Stimulated activated CD8-positive, alpha-beta memory T cell treated with anti-CD3 and anti-CD28 coated beads, Interleukin-7, amount 100 ng/mL, for 1 hour (primary cell): Measurements from ENCODE around the gene AIRE.
"Not testable (repeated sequence)": the region's sequence is repeated elsewhere in the genome, so short reads cannot be mapped to it uniquely, and the experiment has no call there.

Source experiments
- DNase-seq, 2 donors: peaks; one replicate each; pipeline ENCODE4 v3.0.0-alpha.2; 2020; ENCODE audit warnings: low read depth in 2 of 2

AIRE gene

DNA sequence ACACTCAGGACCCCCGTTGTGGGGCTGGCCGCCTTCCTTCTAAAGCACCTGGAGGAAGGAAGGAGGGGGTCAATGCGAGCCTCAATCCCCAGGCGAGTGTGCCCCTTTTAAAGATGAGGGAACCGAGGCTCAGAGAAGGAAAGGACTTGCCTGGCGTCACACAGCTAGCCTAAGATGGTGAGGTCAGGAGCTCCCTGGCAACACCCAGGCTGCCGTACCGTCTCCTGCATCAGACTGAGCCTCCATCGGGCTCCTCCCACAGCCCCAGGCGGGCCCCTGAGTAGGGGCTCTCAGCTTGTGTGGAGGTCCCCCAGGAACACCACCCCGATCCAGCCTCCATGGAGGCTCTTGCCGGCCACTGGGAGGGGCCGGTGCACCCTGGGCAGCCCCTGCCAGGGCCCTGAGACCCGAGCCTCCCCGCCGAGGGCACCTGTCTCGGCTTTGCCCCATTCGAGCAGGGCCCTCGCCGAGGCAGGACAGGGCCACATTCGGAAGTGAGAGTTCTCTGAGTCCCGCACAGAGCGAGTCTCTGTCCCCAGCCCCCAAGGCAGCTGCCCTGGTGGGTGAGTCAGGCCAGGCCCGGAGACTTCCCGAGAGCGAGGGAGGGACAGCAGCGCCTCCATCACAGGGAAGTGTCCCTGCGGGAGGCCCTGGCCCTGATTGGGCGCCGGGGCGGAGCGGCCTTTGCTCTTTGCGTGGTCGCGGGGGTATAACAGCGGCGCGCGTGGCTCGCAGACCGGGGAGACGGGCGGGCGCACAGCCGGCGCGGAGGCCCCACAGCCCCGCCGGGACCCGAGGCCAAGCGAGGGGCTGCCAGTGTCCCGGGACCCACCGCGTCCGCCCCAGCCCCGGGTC lies at the start of gene AIRE:
AIRE (plus strand) TSS at position 739 of the 855 bp plus-strand sequence. CDS start 131 bp downstream, outside the sequence.
- no peak for DNase-seq

- not testable (repeated sequence) for DNase-seq
These were observed 45.3 kb upstream of the AIRE start for GRCh38 chr21:44240353-44240752.

- DNase-seq, result not testable (repeated sequence)
These were observed 44.8 kb upstream of the AIRE start, which contains the start of gene ICOSLG for GRCh38 chr21:44240842-44241241. Gene ICOSLG, minus strand, starts transcription at chr21:44240943. Its CDS starts 126 bp downstream, at chr21:44240817.

DNA sequence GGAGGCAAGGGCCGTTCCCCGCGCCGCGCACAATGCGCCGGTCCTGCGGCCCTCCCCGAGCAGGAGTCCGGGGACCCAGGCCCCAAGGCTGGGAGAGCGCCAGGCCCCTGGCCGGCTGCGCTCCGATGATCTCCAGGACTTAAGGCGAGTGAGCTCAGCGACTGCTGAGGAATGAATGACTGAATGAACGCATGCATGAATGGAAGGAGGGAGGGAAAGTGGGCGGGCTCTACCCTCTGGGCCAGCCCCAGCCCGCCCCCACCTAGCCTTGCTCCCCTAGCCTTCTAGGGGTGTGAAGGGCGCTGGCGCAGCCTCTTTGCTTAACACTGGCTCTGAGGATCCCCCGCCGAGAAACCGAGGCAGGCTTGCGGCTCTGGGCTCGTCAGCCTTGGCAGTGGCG lies 44.4 kb upstream of the AIRE start:
- not testable (repeated sequence) for DNase-seq

DNA sequence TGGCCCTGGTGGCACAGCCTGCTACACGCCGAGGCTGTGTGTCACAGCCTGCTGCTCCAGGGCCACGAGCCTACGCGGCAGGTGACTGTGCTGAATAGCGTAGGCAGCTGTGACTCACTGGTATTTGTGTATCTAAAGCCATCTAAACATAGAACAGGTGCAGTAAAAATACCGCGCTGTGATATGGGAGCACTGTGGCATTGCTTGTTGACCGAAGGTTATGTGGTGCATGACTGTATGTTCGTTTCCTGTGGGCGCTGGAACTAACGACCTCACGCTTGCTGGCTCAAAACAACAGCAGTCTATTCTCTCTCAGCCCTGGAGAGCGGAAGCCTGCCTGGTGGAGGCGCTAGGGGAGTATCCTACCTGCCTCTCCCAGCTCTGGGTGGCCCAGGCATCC lies 41.7 kb upstream of the AIRE start:
- not testable (repeated sequence) for DNase-seq

DNA sequence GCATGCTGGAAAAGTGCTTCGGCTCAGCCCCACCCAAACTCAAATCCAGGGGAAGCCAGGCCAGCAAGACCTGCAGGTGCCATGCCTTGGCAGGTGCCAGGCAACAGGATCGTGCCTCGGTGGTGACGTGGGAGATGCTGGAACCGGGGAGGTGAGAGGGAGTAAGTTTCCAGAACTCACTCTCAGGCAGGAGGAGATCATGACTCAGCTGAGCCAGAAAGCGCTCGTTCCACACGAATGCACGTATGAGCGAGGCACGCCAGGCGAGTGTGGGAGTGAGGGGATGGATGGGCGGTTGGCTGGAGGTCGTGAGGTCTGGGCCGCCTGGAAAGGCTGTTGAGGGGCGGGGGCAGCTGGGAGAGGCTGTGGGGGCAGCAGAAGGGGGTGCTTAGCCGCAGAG lies 37.8 kb upstream of the AIRE start:
- not testable (repeated sequence) for DNase-seq

DNA sequence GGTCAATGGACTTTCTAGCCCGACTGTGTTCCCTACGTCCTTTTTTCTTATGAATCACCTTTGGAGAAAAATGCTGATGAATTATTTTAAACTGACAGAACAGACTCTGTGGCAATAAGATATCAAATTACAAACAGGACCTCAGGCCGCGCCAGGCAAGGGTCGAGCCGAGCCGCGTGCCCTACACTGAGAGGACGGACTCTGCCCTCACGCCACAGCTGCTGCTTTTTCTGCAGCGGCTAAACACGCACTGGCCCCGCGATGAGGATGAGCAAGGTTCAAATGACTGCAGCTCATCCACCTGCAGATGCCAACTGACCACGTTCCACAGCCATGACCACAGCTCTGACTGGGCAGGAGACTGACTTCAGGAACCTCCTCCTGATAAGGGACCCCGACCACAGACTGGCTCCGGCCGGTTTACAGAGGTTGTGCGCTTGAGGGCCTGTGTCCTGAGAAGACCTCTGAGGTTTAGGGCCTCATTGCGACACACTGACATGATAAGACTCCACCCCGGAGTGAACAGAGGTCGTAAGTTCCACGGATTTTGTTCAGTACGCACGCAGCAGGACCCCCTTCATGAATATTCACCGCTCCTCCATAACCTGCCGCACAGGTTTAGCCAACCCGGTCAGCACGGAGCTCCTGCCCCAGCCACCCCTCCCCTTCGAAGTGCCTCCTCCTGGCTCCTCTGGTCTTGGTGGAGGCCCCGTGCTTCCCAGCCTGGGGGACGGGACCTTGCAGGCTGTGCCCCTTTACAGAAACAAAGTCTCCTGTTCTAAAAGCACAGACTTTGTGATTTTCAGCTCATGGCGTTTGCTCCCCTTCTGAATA lies 36.3 kb upstream of the AIRE start:
- DNase-seq, result not testable (repeated sequence)

GRCh38 chr21:44253832-44254710 lies 31.6 kb upstream of the AIRE start:
- DNase-seq, result no peak

DNA sequence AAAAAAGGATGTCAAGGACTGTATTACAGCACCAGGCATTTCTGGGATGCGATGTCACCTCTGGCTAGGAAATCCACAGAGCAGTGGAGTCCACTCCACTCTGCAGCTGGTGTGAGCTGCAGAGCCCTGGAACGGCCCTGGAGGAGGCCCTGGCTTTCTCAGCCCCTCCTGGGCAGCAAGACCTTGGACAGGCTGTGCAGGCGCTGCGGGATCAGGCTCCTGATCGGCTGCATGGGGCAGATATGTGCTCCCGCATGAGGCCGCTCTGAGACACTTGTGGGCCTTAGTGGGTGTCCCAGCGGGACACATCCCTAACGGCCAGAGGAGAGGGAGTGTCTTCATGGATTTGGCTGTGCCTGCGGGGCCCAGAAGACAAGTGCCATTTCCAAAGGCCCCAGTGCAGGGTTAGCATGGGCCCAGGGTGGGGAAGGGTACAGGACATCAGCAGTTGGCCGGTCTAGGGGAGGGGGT lies 30.1 kb upstream of the AIRE start:
- no peak for DNase-seq

- no peak for DNase-seq
These were observed 27.5 kb upstream of the AIRE start for GRCh38 chr21:44258056-44258725.

- DNase-seq, result no peak
These were observed 26.5 kb upstream of the AIRE start for GRCh38 chr21:44259082-44259705.

- no peak for DNase-seq
These were observed 25.6 kb upstream of the AIRE start for GRCh38 chr21:44260066-44260465.

DNA sequence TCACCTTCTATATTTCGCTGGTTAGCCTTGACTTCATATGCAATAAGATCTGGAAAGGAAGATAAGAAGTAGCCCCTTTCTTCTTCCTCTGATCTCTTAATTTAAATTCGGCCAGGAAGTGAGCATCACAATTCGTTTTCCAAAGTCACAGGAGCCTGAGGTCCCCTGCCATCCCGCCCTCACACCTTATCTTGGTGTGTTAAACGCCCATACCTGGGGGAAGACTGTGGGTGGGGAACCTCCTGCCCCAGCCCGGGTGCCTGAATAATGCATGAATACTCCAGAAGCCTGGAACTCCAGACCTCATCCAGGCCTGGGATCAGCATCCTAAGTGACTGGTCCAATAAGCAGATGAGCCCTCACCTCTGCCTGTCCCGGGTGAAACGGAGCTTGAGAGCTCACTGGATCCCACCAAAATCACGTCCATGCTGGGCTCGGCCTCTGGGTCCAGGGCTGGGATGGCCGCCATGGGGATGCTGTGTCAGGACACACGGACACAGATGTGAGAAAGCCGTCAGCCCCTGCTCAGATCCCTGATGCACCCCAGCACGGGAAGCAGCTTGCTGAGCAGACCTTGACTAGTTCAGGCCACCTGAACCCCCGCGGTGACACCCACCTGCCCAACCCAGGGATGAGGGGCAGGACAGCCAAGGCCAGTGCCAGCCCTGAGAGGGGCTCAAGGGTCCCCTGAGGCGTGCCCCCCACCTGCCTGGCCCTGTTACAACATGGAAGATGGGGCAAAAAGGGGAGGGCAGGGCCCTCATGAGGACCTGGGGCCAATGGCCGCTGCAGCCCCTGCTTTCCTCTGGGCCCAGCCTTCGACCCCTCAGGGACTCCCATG lies 24.7 kb upstream of the AIRE start:
- no peak for DNase-seq

GRCh38 chr21:44261675-44262295 lies 23.9 kb upstream of the AIRE start, which contains the start of gene DNMT3L:
Gene DNMT3L, minus strand, starts transcription at chr21:44261897. Its CDS starts 638 bp downstream, at chr21:44261259.
- no peak for DNase-seq

GRCh38 chr21:44262338-44263056 lies 23.2 kb upstream of the AIRE start:
- DNase-seq, result no peak

DNA sequence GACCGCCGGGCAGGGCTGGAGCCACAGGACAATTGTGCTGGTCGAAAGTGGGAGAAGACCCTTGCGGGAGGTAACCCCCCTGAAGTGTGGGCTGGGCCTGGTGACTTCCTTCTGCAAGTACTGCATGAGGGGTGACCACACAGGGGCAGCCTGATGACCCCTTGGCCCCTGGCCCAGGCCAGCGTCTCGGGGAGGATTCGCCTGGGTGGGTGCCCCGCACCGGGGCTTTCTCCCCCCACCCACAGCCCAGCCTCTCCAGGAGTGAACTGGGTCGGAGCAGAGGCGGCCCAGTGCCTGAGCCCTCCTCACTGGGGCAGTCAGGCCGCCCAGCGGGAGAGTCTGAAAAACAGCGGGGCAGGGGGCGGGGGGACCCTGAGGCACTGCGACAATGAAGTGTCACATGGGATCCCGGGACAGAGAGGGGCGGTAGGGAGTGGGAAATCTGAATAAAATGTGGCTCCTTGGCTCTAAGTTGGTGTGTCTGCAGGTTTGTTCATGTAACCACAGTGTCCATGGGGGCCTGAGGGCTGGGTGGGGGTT lies 22.4 kb upstream of the AIRE start:
- no peak for DNase-seq

GRCh38 chr21:44263768-44264167 lies 21.9 kb upstream of the AIRE start:
- no peak for DNase-seq

GRCh38 chr21:44265734-44266270 lies 19.9 kb upstream of the AIRE start:
- no peak for DNase-seq
